Measurements from ENCODE around the gene EXPH5. TPM values are rescaled to one million over a fixed set of nuclear protein-coding genes. Genes with fewer than 3 reads are reported as not detected.

EXPH5 gene
- polyA plus RNA-seq, 1 donor (not counting 4 experiments of a cell fraction or from before 2014, with no cell fraction given) = 11.7 TPM

- Histone ChIP-seq H4K20me1 (ENCODE audit: control insufficient read depth, extremely low read depth, insufficient read depth, low read length) (no peaks in the 10 kb centered on the region), H2AFZ (ENCODE audit: control insufficient read depth, low read length) (peak overlapping the region; percentile 24), H3K9ac (ENCODE audit: control insufficient read depth, extremely low read depth, insufficient read depth, low read length) (peak overlapping the region; percentile 96), H3K36me3 (ENCODE audit: control insufficient read depth in 2 of 2, extremely low read depth in 1 of 2, insufficient read depth in 2 of 2, low read length in 2 of 2) (no peaks in the 10 kb centered on the region), H3K27me3 (ENCODE audit: control insufficient read depth, extremely low read depth, insufficient read depth, low read length) (no peaks in the 10 kb centered on the region), H3K4me2 (ENCODE audit: control insufficient read depth, extremely low read depth, insufficient read depth, low read depth, low read length) (peak overlapping the region; percentile 49), H3K27ac (ENCODE audit: control insufficient read depth, insufficient read depth, low read length) (peak overlapping the region; percentile 97), H3K9me1 (ENCODE audit: control insufficient read depth, extremely low read depth, insufficient read depth, low read length) (no peaks in the 10 kb centered on the region), H3K4me3 (ENCODE audit: control insufficient read depth in 2 of 3, extremely low read depth in 1 of 3, insufficient read depth in 2 of 3, low read depth in 1 of 3, low read length in 3 of 3) (peak overlapping the region; percentile 31 to 78 (median 72)), H3K79me2 (ENCODE audit: control insufficient read depth, insufficient read depth, low read length) (peaks cover 36% of the 10 kb centered on the region), H3K9me3 (ENCODE audit: control insufficient read depth, low read depth, low read length) (no peaks in the 10 kb centered on the region), H3K4me1 (ENCODE audit: control insufficient read depth, extremely low read depth, insufficient read depth, low read length) (peaks cover 41% of the 10 kb centered on the region)
- DNase-seq (ENCODE audit: low read depth, low spot score) (no peak), FAIRE-seq (peak; percentile 64)
- dilution Hi-C loops (cut with MboI; ENCODE audit: extremely low pct_ligation_motif_present, low sequenced_read_pairs) = no loop called here
- TF ChIP-seq, protein P1, sequence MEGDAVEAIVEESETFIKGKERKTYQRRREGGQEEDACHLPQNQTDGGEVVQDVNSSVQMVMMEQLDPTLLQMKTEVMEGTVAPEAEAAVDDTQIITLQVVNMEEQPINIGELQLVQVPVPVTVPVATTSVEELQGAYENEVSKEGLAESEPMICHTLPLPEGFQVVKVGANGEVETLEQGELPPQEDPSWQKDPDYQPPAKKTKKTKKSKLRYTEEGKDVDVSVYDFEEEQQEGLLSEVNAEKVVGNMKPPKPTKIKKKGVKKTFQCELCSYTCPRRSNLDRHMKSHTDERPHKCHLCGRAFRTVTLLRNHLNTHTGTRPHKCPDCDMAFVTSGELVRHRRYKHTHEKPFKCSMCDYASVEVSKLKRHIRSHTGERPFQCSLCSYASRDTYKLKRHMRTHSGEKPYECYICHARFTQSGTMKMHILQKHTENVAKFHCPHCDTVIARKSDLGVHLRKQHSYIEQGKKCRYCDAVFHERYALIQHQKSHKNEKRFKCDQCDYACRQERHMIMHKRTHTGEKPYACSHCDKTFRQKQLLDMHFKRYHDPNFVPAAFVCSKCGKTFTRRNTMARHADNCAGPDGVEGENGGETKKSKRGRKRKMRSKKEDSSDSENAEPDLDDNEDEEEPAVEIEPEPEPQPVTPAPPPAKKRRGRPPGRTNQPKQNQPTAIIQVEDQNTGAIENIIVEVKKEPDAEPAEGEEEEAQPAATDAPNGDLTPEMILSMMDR (optimal IDR thresholded peaks at IDR 0.05 in 1 of 3, IDR thresholded peaks at IDR 0.05 in 1 of 3, conservative IDR thresholded peaks at IDR 0.05 in 1 of 3; ENCODE audit: extremely low read depth in 1 of 3, insufficient read depth in 2 of 3, low read length in 3 of 3) = no peak
- TF ChIP-seq EZH2 (IDR thresholded peaks at IDR 0.05; ENCODE audit: low read length) = no peak
Measured at GRCh38 chr11:108593923-108594434, 411 bp upstream of the EXPH5 start.

DNA sequence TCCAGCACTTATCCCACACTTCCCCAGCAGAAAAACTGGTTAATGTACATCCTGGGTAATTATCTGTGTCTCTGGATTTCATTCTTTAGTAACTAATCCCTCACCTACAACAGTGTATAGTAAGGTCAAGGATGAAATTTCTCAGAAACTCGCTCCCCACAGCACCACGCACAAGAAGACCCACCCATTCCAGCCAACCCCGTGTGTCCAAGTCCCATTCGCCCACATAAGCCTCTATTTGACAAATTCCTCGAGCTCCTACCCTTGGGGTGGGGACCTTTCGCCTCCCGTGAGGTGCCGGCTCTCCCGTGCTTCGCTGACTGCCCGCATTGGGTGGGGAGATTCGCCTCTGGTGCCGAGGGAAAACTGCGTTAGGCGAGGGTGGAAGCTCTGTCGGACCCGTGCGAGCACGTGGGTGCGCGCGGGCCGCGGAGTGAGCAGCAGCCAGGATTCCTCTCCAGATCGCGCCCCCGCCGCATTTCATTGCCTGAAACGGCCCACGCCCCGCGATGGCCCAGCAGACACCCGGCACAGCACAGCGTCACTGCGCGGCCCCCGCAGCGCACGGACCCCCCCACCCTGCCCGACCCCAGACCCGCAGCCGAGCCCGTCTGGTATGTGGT lies 866 bp downstream of the EXPH5 start:
- peak overlapping the region; percentile 96 for H3K9ac ChIP-seq (ENCODE audit: control insufficient read depth, extremely low read depth, insufficient read depth, low read length)
- no peak for DNase-seq (ENCODE audit: low read depth, low spot score)

More for the DNA sequence above, 866 bp downstream of the EXPH5 start:
- TF ChIP-seq, protein P1 (optimal IDR thresholded peaks at IDR 0.05 in 1 of 3, IDR thresholded peaks at IDR 0.05 in 1 of 3, conservative IDR thresholded peaks at IDR 0.05 in 1 of 3; ENCODE audit: extremely low read depth in 1 of 3, insufficient read depth in 2 of 3, low read length in 3 of 3) = no peak
- no peak for TF ChIP-seq EZH2 (IDR thresholded peaks at IDR 0.05; ENCODE audit: low read length)
- Histone ChIP-seq H3K9me3 (ENCODE audit: control insufficient read depth, low read depth, low read length) (no peaks in the 10 kb centered on the region), H3K9me1 (ENCODE audit: control insufficient read depth, extremely low read depth, insufficient read depth, low read length) (no peaks in the 10 kb centered on the region), H3K4me1 (ENCODE audit: control insufficient read depth, extremely low read depth, insufficient read depth, low read length) (peaks cover 44% of the 10 kb centered on the region), H3K4me2 (ENCODE audit: control insufficient read depth, extremely low read depth, insufficient read depth, low read depth, low read length) (peak overlapping the region; percentile 92), H2AFZ (ENCODE audit: control insufficient read depth, low read length) (peak overlapping the region; percentile 85), H3K4me3 (ENCODE audit: control insufficient read depth in 2 of 3, extremely low read depth in 1 of 3, insufficient read depth in 2 of 3, low read depth in 1 of 3, low read length in 3 of 3) (peak overlapping the region; percentile 72 to 96 (median 78)), H4K20me1 (ENCODE audit: control insufficient read depth, extremely low read depth, insufficient read depth, low read length) (no peaks in the 10 kb centered on the region), H3K36me3 (ENCODE audit: control insufficient read depth in 2 of 2, extremely low read depth in 1 of 2, insufficient read depth in 2 of 2, low read length in 2 of 2) (no peaks in the 10 kb centered on the region), H3K27me3 (ENCODE audit: control insufficient read depth, extremely low read depth, insufficient read depth, low read length) (no peaks in the 10 kb centered on the region), H3K27ac (ENCODE audit: control insufficient read depth, insufficient read depth, low read length) (peak overlapping the region; percentile 97), H3K79me2 (ENCODE audit: control insufficient read depth, insufficient read depth, low read length) (peaks cover 43% of the 10 kb centered on the region)
- dilution Hi-C loops (cut with MboI; ENCODE audit: extremely low pct_ligation_motif_present, low sequenced_read_pairs) = no loop called here
- FAIRE-seq = no peak

All from keratinocyte (primary cell).